WI38 (cell line): ENCODE results near the gene NMNAT2.

Experiments used
- H3K4me3 ChIP-seq: 2 replicates; pipeline ENCODE4 v1.5.1; 2011; ENCODE audit warnings: low read depth, mild to moderate bottlenecking, control low read depth, low read length
- CTCF ChIP-seq: IDR thresholded peaks from 2 replicates; pipeline ENCODE4 v1.5.1; 2012; ENCODE audit warnings: low read depth, mild to moderate bottlenecking, control low read depth, low read length

The NMNAT2 gene

DNA sequence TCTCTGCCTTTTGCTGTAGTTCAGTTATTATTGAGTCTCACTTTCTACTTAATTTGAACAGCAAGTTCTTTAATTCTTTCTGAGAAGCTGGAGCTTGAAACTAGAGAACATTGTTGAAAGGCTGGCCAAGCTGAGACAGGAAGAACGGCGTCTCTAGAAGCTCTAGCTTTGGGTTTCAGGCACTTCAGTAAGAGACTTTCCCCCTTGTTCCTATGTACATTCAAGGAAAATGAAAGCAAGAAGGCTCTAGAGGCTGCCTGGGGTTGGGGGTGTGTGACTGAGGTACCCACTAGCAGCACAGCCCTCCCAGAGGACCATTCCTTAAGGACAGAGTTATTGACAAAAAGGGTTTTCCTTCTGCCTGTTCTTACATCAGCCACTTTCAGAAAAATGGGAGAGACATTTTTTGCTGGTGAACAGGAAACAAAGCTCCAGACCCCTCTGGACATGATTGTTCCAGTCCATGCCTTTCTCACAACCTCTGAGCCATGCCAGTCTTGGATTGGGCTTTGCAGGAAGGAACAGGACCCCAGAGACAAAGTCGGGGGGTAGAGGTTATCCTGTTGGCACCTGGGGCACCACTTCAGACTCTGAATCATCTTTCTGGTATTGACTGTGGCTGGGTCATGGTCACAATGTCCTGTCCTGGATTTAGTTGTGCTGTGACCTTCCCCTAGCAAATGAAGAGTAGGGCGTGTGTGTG, 169.0 kb downstream of the NMNAT2 start:
- no peak overlapping the region for H3K4me3 ChIP-seq
- TF ChIP-seq CTCF, result no peak

DNA sequence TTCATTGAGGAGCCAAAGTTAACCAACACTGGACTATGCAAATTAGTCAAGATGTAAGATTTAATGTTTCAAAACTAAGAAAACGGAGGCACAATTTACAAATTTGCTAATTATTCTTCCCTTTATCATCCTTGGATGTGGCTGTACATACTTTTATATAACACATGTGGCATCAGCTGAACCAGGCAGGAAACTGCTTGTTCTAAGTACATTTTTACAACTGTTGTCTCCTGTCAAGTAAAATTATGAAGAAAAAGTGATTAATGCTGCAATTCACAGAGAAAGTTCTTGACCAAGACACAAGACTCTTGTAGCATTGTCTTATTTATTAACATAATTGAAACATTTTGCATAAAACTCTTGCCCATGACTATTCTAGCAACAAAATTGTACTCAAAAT, 170.2 kb downstream of the NMNAT2 start:
- no peak for TF ChIP-seq CTCF
- no peak overlapping the region for H3K4me3 ChIP-seq

- no peak for TF ChIP-seq CTCF
- no peak overlapping the region for H3K4me3 ChIP-seq
Measured at GRCh38 chr1:183247484-183247883, 170.7 kb downstream of the NMNAT2 start.

DNA sequence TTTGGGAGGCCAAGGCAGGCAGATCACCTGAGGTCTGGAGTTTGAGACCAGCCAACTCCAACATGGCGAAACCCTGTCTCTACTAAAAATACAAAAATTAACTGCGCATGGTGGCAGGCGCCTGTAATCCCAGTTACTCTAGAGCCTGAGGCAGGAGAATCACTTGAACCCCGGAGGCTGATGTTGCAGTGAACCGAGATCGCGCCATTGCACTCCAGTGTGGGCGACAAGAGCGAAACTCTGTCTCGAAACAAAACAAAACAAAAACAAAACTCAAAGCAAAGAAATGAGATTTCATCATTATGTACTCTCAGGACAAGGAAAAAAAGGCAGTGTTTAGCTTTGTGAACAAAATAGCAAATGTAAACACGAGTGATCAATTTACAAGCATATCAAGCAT, 171.1 kb downstream of the NMNAT2 start:
- no peak for TF ChIP-seq CTCF
- no peak overlapping the region for H3K4me3 ChIP-seq

GRCh38 chr1:183246436-183246835, 171.7 kb downstream of the NMNAT2 start:
- no peak overlapping the region for H3K4me3 ChIP-seq
- no peak for TF ChIP-seq CTCF

DNA sequence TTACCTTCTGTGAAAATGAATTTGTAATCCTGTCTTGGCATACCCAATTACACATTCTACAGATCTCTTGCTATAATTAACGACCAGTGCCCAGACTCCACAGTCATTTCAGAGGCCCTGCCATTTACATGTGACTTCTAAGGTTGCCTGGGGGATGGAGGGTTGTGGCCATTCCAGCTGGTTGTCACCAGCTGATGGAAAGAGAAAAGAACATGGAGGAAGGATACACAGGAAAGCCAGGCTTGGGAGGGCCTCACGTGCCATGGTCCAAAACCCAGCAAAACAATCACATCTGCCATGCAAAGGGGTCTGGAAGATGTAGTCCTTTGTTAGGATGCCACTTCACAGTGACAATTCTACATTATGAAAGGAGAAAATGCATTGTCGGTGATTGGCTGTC, 172.8 kb downstream of the NMNAT2 start:
- TF ChIP-seq CTCF, result no peak
- no peak overlapping the region for H3K4me3 ChIP-seq

DNA sequence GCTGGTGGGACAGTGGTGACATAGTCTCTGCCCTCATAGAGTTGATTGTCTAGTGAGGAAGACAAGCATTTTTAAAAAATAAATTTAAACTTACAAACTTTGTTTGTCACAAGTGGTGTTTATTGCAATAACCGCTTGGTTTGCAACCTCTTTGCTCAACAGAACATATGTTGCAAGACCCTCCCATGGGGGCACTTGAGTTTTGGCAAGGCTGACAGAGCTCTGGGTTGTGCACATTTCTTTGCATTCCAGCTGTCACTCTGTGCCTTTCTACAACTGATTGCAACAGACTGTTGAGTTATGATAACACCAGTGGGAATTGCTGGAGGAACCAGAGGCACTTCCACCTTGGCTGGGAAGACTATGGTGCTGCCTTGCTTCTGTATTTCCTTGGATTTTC, 173.7 kb downstream of the NMNAT2 start:
- TF ChIP-seq CTCF, result no peak
- no peak overlapping the region for H3K4me3 ChIP-seq
